ENCODE results near the gene LGR6. TPM values are rescaled to one million over a fixed set of nuclear protein-coding genes. Genes with fewer than 3 reads are reported as not detected.

Gene LGR6
- total and polyA plus RNA-seq, 2 experiments from 2014 or later: 0.80 to 1.5 TPM

DNA sequence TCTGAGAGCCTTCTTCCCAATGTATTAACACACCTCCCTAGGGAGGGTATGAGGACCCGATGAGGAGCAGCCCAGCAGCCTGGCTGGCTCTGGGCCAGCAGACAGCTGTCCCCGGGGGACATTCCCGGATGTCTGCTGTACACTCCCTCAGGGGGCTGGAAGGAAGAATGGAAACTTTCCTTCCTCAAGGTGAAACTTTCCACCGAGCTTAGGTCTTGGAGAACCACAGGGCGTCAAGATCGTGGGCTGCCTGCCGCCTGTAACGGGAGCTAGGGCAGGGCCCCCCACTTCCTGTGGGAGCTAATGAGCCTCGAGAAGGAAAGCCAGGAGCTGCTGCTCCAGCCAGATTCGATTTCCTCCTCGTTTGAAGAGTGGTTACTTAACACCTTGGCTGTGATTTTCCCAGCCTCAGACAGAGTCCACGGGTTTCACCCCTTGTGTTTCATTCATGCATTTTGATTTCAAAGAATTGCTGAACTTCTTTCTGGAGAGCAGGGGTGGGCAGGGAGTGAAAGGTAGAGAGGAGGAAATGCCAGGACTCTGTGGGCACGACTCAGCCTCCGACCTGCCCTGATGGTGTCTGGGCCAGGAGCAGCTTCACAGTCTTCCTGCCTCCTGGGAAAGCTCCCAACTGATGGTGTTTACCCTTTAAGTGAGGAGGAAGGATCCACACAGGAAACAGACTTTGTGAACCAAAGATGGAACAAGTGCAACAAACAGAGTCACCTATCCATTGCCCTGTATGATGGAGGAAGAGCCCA, 118.5 kb downstream of the LGR6 start:
- no peaks in the 10 kb centered on the region for H3K9me3 ChIP-seq (ENCODE audit: low read depth)
- H4K20me1 ChIP-seq (ENCODE audit: insufficient read depth, poor library complexity, severe bottlenecking): no peaks in the 10 kb centered on the region
- DNase-seq (ENCODE audit: low spot score): no peak
- 63% methylated on average over 14 of the region's 14 CpGs for WGBS (ENCODE audit: low lambda C conversion rate, missing lambda C conversion rate)
- peaks cover 3% of the 10 kb centered on the region for H3K27me3 ChIP-seq
- no peak overlapping the region for H2AFZ ChIP-seq
- no peak for TF ChIP-seq EZH2phosphoT487 (IDR thresholded peaks at IDR 0.05; ENCODE audit: low read depth, severe bottlenecking, unreplicated experiment)
- TF ChIP-seq, protein P1, sequence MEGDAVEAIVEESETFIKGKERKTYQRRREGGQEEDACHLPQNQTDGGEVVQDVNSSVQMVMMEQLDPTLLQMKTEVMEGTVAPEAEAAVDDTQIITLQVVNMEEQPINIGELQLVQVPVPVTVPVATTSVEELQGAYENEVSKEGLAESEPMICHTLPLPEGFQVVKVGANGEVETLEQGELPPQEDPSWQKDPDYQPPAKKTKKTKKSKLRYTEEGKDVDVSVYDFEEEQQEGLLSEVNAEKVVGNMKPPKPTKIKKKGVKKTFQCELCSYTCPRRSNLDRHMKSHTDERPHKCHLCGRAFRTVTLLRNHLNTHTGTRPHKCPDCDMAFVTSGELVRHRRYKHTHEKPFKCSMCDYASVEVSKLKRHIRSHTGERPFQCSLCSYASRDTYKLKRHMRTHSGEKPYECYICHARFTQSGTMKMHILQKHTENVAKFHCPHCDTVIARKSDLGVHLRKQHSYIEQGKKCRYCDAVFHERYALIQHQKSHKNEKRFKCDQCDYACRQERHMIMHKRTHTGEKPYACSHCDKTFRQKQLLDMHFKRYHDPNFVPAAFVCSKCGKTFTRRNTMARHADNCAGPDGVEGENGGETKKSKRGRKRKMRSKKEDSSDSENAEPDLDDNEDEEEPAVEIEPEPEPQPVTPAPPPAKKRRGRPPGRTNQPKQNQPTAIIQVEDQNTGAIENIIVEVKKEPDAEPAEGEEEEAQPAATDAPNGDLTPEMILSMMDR (IDR thresholded peaks at IDR 0.05; ENCODE audit: poor library complexity): no peak
- no peak for TF ChIP-seq EZH2 (IDR thresholded peaks at IDR 0.05; ENCODE audit: borderline replicate concordance)
- no peaks in the 10 kb centered on the region for H3K79me2 ChIP-seq
- H3K4me3 ChIP-seq: no peak overlapping the region
- H3K9me2 ChIP-seq (replicated peaks; ENCODE audit: insufficient read depth): no peaks in the 10 kb centered on the region
- no peaks in the 10 kb centered on the region for H3K4me1 ChIP-seq (ENCODE audit: insufficient read depth)
- H3K36me3 ChIP-seq (replicated peaks; ENCODE audit: insufficient read depth, low read depth): no peaks in the 10 kb centered on the region
- H3K27ac ChIP-seq: no peak overlapping the region
- H3K4me2 ChIP-seq: no peak overlapping the region

DNA sequence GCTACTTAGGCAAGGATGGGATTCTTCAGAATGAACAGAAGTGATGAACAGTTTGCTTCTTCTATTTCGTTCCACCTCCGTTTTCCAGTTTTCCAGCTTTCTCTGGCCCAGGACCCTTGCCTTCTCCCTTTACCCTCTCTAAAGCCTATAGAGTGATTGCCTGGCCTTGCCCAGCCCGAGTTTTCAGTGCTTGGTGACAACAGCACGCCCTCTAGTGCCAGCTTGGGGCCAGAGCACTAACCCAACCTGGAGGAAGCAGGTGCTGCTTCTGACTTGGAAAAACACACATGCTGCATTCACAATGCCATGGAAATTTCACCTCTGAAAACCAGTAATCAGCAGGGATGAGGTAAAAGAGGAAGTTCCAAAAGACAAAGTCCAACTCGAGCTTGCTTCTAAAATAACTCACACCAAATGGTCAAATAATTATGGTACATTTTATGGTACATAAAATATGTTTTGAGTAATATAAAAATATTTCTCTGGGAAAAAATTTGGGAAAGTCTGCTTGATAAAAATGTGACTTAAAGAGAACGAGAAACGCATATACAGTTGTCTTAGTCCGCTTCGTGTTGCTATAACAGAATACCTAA, 122.1 kb downstream of the LGR6 start:
- Histone ChIP-seq H2AFZ (no peak overlapping the region), H3K9me3 (ENCODE audit: low read depth) (no peaks in the 10 kb centered on the region), H3K27me3 (peaks cover 3% of the 10 kb centered on the region), H3K4me1 (ENCODE audit: insufficient read depth) (no peaks in the 10 kb centered on the region), H3K9me2 (replicated peaks; ENCODE audit: insufficient read depth) (no peaks in the 10 kb centered on the region), H3K27ac (no peak overlapping the region), H4K20me1 (ENCODE audit: insufficient read depth, poor library complexity, severe bottlenecking) (no peaks in the 10 kb centered on the region), H3K4me3 (no peak overlapping the region), H3K4me2 (no peak overlapping the region), H3K36me3 (replicated peaks; ENCODE audit: insufficient read depth, low read depth) (no peaks in the 10 kb centered on the region), H3K79me2 (no peaks in the 10 kb centered on the region)
- 24% methylated on average over 9 of the region's 9 CpGs for WGBS (ENCODE audit: low lambda C conversion rate, missing lambda C conversion rate)
- TF ChIP-seq EZH2phosphoT487 (IDR thresholded peaks at IDR 0.05; ENCODE audit: low read depth, severe bottlenecking, unreplicated experiment) (no peak), EZH2 (IDR thresholded peaks at IDR 0.05; ENCODE audit: borderline replicate concordance) (no peak)
- TF ChIP-seq, protein P1 (IDR thresholded peaks at IDR 0.05; ENCODE audit: poor library complexity): peak; percentile 96
- peak; percentile 91 for DNase-seq (ENCODE audit: low spot score)

DNA sequence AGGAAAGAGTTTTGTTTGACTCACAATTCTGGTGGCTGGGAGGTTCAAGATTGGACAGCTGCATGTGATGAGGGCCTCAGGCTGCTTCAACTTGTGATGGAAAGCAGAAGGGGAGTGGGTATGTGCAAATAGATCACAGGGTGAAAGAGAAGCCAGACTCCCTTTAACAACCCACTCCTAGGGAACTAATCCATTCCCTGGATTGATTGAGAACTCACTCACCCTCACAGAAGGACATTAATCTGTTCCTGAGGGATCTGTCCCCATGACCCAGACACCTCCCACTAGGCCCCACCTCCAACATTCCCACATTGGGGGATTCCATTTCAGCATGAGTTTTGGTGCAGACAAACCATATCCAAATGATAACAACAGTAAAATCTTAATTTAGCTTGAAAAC, 122.6 kb downstream of the LGR6 start:
- Histone ChIP-seq H3K4me1 (ENCODE audit: insufficient read depth) (no peaks in the 10 kb centered on the region), H3K4me3 (no peak overlapping the region), H3K79me2 (no peaks in the 10 kb centered on the region), H3K27ac (no peak overlapping the region), H2AFZ (no peak overlapping the region), H3K4me2 (no peak overlapping the region), H3K9me3 (ENCODE audit: low read depth) (no peaks in the 10 kb centered on the region), H3K36me3 (replicated peaks; ENCODE audit: insufficient read depth, low read depth) (no peaks in the 10 kb centered on the region), H3K27me3 (peaks cover 3% of the 10 kb centered on the region), H3K9me2 (replicated peaks; ENCODE audit: insufficient read depth) (no peaks in the 10 kb centered on the region), H4K20me1 (ENCODE audit: insufficient read depth, poor library complexity, severe bottlenecking) (no peaks in the 10 kb centered on the region)
- TF ChIP-seq EZH2 (IDR thresholded peaks at IDR 0.05; ENCODE audit: borderline replicate concordance) (no peak), EZH2phosphoT487 (IDR thresholded peaks at IDR 0.05; ENCODE audit: low read depth, severe bottlenecking, unreplicated experiment) (no peak)
- TF ChIP-seq, protein P1 (IDR thresholded peaks at IDR 0.05; ENCODE audit: poor library complexity): no peak
- DNase-seq (ENCODE audit: low spot score): no peak

Data from hepatocyte (in vitro differentiated cells).